C4-2B (cell line): ENCODE results near the gene GLI1.

Experiments used
- ZFX ChIP-seq: fragments of 450-650 bp; IDR thresholded peaks from 2 replicates; pipeline ENCODE4 v1.6.1; 2017
- TF ChIP-seq, protein P1 (sequence below): fragments of 450-650 bp; conservative IDR thresholded peaks from 2 replicates; pipeline ENCODE4 v1.5.1; 2017; ENCODE audit warnings: mild to moderate bottlenecking

DNA sequence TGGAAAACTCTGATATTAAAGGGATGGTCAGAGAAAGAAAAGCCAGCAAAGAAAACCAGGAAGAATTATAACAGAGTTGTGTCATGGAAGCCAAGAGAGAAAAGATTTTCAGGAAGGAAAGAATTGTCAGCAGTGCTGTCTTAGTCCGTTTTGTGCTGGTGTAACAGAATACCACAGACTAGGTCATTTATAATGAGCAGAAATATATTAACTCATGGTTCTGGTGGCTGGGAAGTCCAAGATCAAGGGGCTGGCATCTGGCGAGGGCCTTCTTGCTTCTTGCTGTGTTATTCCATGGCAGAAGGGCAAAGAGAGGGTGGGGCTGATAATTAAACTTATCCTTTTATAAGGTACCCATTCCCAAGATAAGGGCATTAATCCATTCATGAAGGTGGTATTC is 10.9 kb upstream of the GLI1 start:
- TF ChIP-seq, protein P1, sequence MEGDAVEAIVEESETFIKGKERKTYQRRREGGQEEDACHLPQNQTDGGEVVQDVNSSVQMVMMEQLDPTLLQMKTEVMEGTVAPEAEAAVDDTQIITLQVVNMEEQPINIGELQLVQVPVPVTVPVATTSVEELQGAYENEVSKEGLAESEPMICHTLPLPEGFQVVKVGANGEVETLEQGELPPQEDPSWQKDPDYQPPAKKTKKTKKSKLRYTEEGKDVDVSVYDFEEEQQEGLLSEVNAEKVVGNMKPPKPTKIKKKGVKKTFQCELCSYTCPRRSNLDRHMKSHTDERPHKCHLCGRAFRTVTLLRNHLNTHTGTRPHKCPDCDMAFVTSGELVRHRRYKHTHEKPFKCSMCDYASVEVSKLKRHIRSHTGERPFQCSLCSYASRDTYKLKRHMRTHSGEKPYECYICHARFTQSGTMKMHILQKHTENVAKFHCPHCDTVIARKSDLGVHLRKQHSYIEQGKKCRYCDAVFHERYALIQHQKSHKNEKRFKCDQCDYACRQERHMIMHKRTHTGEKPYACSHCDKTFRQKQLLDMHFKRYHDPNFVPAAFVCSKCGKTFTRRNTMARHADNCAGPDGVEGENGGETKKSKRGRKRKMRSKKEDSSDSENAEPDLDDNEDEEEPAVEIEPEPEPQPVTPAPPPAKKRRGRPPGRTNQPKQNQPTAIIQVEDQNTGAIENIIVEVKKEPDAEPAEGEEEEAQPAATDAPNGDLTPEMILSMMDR = no peak
- no peak for TF ChIP-seq ZFX
